Omental fat pad (tissue), 4 donors: Measurements from ENCODE around the gene BMP6. TPM values are rescaled to one million over a fixed set of nuclear protein-coding genes. Genes with fewer than 3 reads are reported as not detected.

Source experiments
- ATAC-seq: fragments of 150-250 bp; one replicate; pipeline ENCODE4 v1.9.1; 2016; ENCODE audit warnings: mild to moderate bottlenecking, moderate library complexity; ENCODE audit not compliant: low FRiP score
- DNase-seq: peaks from one replicate; pipeline ENCODE4 v3.0.0-alpha.2; 2019; ENCODE audit warnings: low spot score
- CTCF ChIP-seq, 3 donors: fragments of 450-650 bp; IDR thresholded peaks; one replicate each; pipeline ENCODE4 v1.5.1; 2016 to 2017; ENCODE audit warnings: antibody characterized with exemption in 3 of 3, mild to moderate bottlenecking in 3 of 3, moderate library complexity in 2 of 3
- total RNA-seq, 4 donors: library from RNA; depleted of rRNA; stranded (reverse); fragments of >200 nt; gene quantifications; one replicate each; pipeline ENCODE4 v1.1.0, GENCODE V29; 2016

Gene BMP6
- total RNA-seq, 4 donors from 2014 or later: 4.6 to 72.2 (median 20.7) TPM

- TF ChIP-seq CTCF (IDR thresholded peaks at IDR 0.05): no peak
- DNase-seq (no peak), ATAC-seq (no peak)
Measured at GRCh38 chr6:7851780-7852179, 125.9 kb downstream of the BMP6 start.

DNA sequence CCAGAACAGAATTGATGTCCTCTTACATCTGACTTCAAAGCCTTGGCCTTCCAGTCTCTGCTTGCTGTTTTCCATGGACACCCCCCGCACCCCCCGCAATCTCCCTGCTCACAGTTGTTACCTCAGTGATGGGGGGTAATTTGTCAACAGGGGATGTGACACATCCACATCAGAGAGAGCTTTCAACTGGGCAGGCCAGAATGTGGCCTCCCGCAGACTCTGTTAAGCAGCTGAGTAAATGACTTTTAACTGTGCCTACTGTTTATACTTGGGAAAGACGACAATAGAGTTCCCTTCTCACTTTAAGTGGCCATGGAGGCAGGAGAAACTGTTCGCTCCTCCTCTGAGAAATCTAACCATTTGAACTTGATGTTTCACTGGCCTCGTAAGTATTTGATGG lies 133.7 kb downstream of the BMP6 start:
- DNase-seq: no peak
- no peak for ATAC-seq
- TF ChIP-seq CTCF (IDR thresholded peaks at IDR 0.05): no peak

DNA sequence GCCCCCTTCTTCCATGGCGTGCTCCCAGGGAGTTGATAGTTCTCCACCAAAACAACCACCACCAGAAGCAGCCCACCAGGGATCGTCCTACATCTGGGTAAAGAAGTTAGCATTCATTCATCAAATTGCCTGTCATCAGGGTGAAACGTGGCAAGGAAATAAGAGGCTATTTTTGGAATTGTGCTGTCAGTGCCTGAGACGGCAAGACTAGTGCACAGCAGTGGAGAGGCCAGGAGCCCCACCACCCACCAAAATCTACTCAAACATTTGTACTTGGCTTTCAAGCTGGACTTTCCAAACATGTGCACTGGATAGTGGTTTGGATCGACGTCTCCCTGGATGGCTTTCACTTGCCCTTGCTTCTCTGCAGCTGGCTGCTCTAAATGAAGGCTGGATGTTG lies 139.9 kb downstream of the BMP6 start:
- no peak for TF ChIP-seq CTCF (IDR thresholded peaks at IDR 0.05)
- ATAC-seq (no peak), DNase-seq (no peak)

- ATAC-seq (no peak), DNase-seq (no peak)
- no peak for TF ChIP-seq CTCF (IDR thresholded peaks at IDR 0.05)
Measured at GRCh38 chr6:7866526-7866925, 140.6 kb downstream of the BMP6 start.

DNA sequence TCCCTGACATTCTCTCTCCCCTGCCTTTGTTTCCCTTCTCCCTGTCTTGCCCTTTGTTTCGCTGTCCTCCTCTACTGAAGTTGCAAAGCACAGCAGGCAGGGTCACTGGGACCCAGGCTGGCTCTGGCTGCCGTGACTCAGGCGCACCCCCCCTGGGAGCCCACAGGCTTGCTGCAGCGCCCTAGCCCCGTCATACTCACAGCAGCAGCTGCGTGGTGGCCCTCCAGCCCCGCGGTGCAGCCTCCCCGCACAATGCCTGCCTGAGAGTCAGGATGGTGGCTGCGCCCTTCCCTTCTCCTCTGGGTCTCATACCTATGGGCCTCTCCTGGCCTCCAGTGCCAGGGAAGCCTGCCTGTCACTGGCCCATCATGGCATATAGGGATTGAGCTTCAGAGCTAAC lies 143.0 kb downstream of the BMP6 start:
- ATAC-seq (no peak), DNase-seq (no peak)
- TF ChIP-seq CTCF (IDR thresholded peaks at IDR 0.05): no peak

DNA sequence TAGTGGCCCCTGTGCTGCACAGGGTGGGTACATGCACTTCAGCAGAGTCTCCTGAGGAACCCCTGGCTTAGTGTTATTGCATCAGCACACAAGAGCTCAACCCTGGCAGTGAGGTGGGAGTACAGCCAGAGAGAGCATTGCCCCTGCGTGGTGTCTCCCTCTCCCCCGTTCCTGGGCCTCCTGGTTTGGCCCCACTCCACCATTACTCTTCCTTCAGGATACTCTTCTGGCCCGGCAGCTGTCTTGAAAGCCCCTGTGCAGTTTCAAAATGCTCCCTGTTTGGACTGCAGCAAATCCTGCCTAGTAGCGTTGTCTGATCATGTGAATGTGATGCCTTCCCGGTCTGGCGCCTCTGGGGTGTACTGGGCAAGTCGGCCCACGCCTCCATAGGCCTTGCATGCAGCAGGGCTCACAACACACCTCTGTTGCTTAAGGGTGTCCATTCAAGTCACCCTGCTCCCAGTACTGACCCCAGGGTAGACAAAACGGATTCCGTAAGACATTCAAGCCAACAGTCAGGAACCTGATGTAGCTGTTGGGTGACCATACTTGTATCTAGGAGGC lies 152.6 kb downstream of the BMP6 start:
- DNase-seq: no peak
- TF ChIP-seq CTCF (IDR thresholded peaks at IDR 0.05): no peak
- ATAC-seq: no peak

- no peak for TF ChIP-seq CTCF (IDR thresholded peaks at IDR 0.05)
- ATAC-seq: no peak
- no peak for DNase-seq
Measured at GRCh38 chr6:7879043-7879442, 153.1 kb downstream of the BMP6 start.
